ENCODE measurements around the gene ARHGEF11. TPM values are rescaled to one million over a fixed set of nuclear protein-coding genes. Genes with fewer than 3 reads are reported as not detected.

ARHGEF11 gene
- total RNA-seq, 3 donors from 2014 or later = 31.1 to 50.4 (median 33.1) TPM

GRCh38 chr1:156901966-156902915 lies 143.3 kb downstream of the ARHGEF11 start:
- intact Hi-C loops (cut with DNase I; ENCODE audit: low total_unique reads) = no loop called here
- DNase-seq (ENCODE audit: low spot score in 2 of 2) = no peak
- no peaks in the 10 kb centered on the region for H3K36me3 ChIP-seq
- H3K9me3 ChIP-seq = no peaks in the 10 kb centered on the region
- peak overlapping the region; percentile 33 to 97 for H3K27ac ChIP-seq
- H3K4me1 ChIP-seq = peaks cover 0 to 17% of the 10 kb centered on the region in 2 donors
- H3K4me3 ChIP-seq = peak overlapping the region in 1 of 3 donors; percentile 1
- H3K27me3 ChIP-seq = no peaks in the 10 kb centered on the region
- TF ChIP-seq POLR2A (IDR thresholded peaks at IDR 0.05) (no peak), CTCF (IDR thresholded peaks at IDR 0.05) (no peak), POLR2AphosphoS5 (IDR thresholded peaks at IDR 0.05) (no peak)

- no peak for TF ChIP-seq CTCF (IDR thresholded peaks at IDR 0.05)
- no peak for TF ChIP-seq POLR2A (IDR thresholded peaks at IDR 0.05)
- TF ChIP-seq POLR2AphosphoS5 (IDR thresholded peaks at IDR 0.05) = no peak
- Histone ChIP-seq H3K4me1 (peaks cover 0 to 17% of the 10 kb centered on the region in 2 donors), H3K27ac (peak overlapping the region; percentile 33 to 97), H3K4me3 (peak overlapping the region in 1 of 3 donors; percentile 1), H3K27me3 (no peaks in the 10 kb centered on the region), H3K36me3 (no peaks in the 10 kb centered on the region), H3K9me3 (no peaks in the 10 kb centered on the region)
- intact Hi-C loops (cut with DNase I; ENCODE audit: low total_unique reads) = no loop called here
- no peak for DNase-seq (ENCODE audit: low spot score in 2 of 2)
Observed at GRCh38 chr1:156901590-156901900, 144.0 kb downstream of the ARHGEF11 start.

GRCh38 chr1:156900896-156901589 lies 144.5 kb downstream of the ARHGEF11 start:
- Histone ChIP-seq H3K36me3 (no peaks in the 10 kb centered on the region), H3K27me3 (no peaks in the 10 kb centered on the region), H3K4me3 (no peak overlapping the region), H3K4me1 (peaks cover 0 to 17% of the 10 kb centered on the region in 2 donors), H3K9me3 (no peaks in the 10 kb centered on the region), H3K27ac (peak overlapping the region; percentile 33 to 97)
- intact Hi-C loops (cut with DNase I; ENCODE audit: low total_unique reads) = no loop called here
- TF ChIP-seq CTCF (IDR thresholded peaks at IDR 0.05) = no peak
- no peak for TF ChIP-seq POLR2AphosphoS5 (IDR thresholded peaks at IDR 0.05)
- no peak for TF ChIP-seq POLR2A (IDR thresholded peaks at IDR 0.05)
- no peak for DNase-seq (ENCODE audit: low spot score in 2 of 2)

GRCh38 chr1:156899956-156900718 lies 145.4 kb downstream of the ARHGEF11 start:
- peaks cover 0 to 17% of the 10 kb centered on the region in 2 donors for H3K4me1 ChIP-seq
- H3K27me3 ChIP-seq = no peaks in the 10 kb centered on the region
- TF ChIP-seq POLR2AphosphoS5 (IDR thresholded peaks at IDR 0.05) = no peak
- no peak for TF ChIP-seq POLR2A (IDR thresholded peaks at IDR 0.05)
- TF ChIP-seq CTCF (IDR thresholded peaks at IDR 0.05) = no peak
- no peaks in the 10 kb centered on the region for H3K36me3 ChIP-seq
- peak overlapping the region; percentile 13 to 97 for H3K27ac ChIP-seq
- no peak for DNase-seq (ENCODE audit: low spot score in 2 of 2)
- intact Hi-C loops (cut with DNase I; ENCODE audit: low total_unique reads) = no loop called here
- H3K4me3 ChIP-seq = peak overlapping the region in 1 of 3 donors; percentile 30
- H3K9me3 ChIP-seq = no peaks in the 10 kb centered on the region
